PFSK-1 (cell line): ENCODE results near the gene RNU6-8.

Experiments
- POLR2AphosphoS5 ChIP-seq: IDR thresholded peaks from 2 replicates; pipeline ENCODE4 v1.6.1; 2012; ENCODE audit warnings: low read depth, mild to moderate bottlenecking, control low read depth, low read length, moderate library complexity
- SIN3A ChIP-seq: IDR thresholded peaks from 2 replicates; pipeline ENCODE4 v1.6.1; 2012; ENCODE audit warnings: mild to moderate bottlenecking, low read length, moderate library complexity, borderline replicate concordance; ENCODE audit not compliant: insufficient read depth
- TAF1 ChIP-seq: IDR thresholded peaks from 2 replicates; pipeline ENCODE4 v1.6.1; 2012; ENCODE audit warnings: low read length, control low read depth, borderline replicate concordance; ENCODE audit not compliant: insufficient read depth
- TF ChIP-seq, protein P1 (sequence below), 2 experiments: IDR thresholded peaks; 2 replicates each; pipeline versions ENCODE4 v1.6.1 to v1.8.0; 2011 to 2012; ENCODE audit warnings: low read depth in 2 of 2, low read length in 2 of 2, control low read depth in 1 of 2, inconsistent platforms in 1 of 2, mild to moderate bottlenecking in 1 of 2, moderate library complexity in 1 of 2; ENCODE audit not compliant: insufficient read depth in 1 of 2

DNA sequence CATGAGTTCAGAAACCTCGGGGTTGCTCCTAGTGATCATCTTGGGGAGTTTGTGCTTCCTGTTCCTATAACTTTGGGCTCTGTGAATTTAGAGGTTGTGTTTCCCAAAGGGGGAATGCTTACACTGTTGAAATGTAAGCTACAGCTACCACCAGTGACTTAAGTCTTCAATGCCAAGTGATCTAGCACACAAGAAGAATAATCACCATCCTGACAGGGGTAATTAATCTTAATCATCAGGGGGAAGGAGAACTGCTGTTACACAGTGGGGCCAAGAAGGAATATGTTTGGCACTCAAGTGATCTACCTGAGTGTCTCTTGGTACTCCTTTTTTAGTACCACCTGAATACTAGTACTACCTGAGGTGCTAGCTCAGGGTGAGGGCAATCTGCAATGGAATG lies 36.1 kb downstream of the RNU6-8 start:
- TF ChIP-seq SIN3A (no peak), POLR2AphosphoS5 (no peak), TAF1 (no peak)
- TF ChIP-seq, protein P1, sequence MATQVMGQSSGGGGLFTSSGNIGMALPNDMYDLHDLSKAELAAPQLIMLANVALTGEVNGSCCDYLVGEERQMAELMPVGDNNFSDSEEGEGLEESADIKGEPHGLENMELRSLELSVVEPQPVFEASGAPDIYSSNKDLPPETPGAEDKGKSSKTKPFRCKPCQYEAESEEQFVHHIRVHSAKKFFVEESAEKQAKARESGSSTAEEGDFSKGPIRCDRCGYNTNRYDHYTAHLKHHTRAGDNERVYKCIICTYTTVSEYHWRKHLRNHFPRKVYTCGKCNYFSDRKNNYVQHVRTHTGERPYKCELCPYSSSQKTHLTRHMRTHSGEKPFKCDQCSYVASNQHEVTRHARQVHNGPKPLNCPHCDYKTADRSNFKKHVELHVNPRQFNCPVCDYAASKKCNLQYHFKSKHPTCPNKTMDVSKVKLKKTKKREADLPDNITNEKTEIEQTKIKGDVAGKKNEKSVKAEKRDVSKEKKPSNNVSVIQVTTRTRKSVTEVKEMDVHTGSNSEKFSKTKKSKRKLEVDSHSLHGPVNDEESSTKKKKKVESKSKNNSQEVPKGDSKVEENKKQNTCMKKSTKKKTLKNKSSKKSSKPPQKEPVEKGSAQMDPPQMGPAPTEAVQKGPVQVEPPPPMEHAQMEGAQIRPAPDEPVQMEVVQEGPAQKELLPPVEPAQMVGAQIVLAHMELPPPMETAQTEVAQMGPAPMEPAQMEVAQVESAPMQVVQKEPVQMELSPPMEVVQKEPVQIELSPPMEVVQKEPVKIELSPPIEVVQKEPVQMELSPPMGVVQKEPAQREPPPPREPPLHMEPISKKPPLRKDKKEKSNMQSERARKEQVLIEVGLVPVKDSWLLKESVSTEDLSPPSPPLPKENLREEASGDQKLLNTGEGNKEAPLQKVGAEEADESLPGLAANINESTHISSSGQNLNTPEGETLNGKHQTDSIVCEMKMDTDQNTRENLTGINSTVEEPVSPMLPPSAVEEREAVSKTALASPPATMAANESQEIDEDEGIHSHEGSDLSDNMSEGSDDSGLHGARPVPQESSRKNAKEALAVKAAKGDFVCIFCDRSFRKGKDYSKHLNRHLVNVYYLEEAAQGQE (IDR thresholded peaks at IDR 0.05; ENCODE audit: insufficient read depth in 1 of 2, low read depth in 2 of 2, low read length in 2 of 2), result no peak
